Bone marrow (tissue), 2 donors: ENCODE measurements around the gene IGHMBP2.

Source experiments
- DNase-seq, 2 donors: peaks; one replicate each; lab custom pipeline; 2025; lab: John Stamatoyannopoulos, UW

The IGHMBP2 gene

DNA sequence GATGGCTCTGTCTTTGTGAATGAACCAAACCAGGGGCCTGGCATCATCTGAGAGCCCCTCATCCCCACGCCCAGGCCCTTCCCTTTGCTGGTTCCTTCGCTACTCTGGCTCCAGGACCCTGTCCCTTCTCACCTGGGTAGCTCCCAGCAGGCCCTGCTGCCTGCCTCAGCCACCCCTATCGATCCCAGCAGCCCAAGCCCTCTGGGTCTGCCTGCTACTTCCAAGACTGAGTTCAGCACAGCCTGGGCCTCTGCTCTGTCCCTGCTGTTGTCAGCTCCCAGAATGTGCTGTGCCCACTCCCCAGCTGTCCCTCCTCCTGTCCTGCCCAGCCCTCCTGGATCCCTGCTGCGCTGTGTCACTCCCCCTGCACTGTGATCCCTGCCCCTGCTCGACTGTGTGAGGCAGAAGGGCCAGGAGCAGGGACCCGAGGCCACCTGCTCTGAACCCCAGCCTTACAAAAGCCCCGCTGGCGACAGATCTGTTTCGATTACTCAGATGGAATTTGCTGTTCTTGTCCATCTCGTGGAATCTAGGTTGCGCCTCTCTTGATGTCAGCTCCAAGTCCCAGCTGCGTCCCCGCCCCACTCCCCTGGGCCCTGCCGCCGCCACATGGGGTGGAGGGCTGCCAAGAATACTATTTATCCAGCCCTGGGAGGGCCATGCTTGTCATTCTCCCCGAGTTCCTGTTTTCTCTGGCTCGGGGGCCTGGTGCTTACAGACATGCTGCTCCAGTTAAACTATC is 13.0 kb upstream of the IGHMBP2 start:
- DNase-seq, result peak in 1 of 2 donors; percentile 76

DNA sequence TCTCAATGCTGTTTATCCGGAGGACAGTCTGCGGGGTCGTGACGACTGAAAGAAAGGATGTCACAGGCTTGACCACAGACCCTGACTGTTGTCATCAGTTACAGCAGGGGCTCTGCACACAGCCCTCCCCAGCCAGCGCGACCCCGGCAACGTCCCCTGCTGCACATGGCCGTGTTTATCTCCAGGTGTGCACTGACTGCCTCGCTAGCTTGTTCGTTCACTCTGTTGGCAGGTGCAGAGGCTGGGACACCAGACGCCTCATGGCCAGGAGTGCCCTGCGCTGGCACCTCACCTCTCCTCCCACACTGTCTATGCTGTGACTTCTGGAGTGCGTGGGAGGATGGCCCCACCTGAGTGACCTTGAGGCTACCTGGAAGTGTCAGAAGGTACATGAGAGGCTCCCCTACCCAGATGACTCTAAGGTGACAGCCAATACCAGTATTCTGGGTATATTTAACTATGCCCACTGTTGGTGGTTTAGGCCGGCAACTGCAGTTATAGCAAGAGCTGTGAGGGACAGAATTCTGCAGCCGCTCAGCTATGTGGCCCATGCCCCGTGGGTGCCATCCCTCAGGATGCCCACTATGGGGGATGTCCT is 12.2 kb upstream of the IGHMBP2 start:
- DNase-seq, result no peak

GRCh38 chr11:68892576-68892975 is 11.1 kb upstream of the IGHMBP2 start:
- no peak for DNase-seq

- DNase-seq, result no peak
Observed at GRCh38 chr11:68893282-68893681, 10.4 kb upstream of the IGHMBP2 start.

DNA sequence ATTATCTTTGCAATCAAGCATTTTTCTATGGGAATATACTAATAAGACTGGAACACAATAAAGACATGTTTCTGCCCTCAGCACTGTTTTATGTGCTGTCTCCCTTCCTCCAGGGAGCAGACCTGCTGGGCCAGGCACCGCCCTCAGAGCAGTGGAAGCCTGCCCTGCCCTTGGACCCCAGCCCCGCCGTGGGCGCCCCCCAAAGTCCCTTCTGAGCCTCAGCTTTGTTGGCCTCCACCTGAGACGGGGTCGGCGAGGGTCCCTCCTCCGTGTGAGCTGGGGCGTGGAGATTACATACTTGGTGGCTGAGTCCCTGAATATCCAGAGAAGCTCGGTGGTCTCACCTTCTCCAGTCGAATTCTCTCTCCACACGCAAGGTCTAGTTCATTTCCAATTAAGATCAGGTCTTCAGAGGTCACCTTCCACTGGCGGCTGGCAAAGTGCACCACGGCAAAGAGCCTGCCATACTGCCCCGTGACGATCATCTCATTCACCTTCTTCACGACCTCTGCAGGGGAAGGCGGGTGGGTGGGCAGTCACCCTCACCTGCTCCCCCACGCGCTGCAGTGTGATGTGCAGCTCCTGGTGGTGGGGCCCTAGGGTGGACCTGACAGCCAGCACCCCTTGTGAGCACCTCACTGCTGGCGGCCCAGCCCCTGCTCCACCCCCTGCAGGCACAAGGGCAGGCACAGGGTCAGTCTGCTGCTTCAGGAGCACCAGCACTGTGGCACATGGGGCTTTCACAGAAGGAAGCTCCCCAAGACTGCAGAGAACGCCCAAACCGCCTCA is 7.3 kb upstream of the IGHMBP2 start:
- DNase-seq, result no peak

DNA sequence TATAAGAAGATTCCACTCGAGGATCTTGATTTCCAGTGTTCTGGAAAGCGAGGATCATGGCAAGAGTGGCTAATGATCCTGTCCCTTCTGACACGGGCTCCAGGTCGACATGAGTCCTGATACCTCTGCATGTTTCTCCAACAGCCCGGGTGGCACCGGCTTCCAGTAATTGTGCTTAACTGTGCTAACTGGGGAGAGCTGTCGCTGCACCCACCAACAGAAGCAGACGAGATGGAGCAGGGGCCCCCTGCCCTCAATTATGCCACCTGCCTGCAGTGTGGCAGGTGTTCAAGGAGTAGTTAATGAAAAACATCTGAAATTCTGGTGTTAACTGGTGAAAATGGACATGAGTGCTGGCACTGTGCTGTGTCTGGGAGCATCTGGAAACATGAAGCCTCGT is 6.2 kb upstream of the IGHMBP2 start:
- no peak for DNase-seq

DNA sequence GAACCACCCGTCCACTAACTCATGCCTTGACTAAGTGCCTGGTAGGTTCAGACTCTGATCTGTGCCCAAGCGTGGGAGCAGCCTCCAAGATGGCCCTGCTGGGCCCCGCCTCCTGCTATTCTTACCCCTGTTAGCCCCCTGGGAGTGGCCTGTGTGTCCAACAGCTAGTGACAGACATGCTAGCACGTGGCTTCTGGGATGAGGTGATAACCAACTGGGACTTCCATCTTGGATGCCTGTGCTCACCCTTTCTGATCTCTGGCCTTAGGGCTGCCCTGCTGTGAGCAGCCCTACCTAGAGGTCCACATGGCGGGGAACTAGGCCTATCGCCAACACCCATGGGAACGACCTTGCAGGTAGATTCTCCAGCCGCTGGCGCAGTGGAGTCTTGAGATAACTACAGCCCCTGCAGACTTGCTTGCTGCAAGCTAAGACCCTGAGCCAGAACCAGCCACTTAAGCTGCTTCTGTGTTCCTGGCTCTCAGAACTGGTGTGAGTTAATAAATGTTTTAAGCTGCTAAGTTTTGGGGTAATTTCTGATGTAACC is 2.8 kb upstream of the IGHMBP2 start:
- no peak for DNase-seq

DNA sequence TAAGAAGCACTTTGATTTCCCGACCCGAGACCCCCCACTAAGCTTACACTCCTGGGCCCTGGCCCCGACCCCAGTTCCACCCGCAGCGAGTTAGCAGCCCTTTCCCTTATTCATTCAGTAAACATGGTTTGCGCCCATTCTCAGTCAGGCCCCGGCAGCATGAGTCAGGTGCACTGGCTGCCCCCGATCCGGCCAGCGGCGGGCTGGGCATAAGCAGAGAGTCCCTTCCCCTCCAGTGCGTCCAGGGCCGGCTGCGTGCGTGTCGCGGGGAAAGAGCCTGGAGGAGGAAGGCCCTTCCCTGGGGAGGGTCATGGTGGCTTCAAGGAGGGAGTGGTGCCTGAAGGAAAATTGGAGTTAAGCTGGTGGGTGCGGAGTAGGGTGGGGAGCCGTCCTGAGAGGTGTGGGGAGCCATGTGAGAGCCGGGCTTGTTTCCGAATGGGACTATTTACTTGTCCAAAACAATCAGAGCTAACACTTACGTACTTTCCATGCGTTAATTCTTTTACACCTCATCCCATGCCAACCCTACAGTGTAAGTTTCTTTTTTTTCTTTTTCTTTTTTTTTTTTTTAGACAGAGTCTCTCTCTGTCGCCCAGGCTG is 657 bp downstream of the IGHMBP2 start:
- peak in 1 of 2 donors; percentile 44 for DNase-seq

DNA sequence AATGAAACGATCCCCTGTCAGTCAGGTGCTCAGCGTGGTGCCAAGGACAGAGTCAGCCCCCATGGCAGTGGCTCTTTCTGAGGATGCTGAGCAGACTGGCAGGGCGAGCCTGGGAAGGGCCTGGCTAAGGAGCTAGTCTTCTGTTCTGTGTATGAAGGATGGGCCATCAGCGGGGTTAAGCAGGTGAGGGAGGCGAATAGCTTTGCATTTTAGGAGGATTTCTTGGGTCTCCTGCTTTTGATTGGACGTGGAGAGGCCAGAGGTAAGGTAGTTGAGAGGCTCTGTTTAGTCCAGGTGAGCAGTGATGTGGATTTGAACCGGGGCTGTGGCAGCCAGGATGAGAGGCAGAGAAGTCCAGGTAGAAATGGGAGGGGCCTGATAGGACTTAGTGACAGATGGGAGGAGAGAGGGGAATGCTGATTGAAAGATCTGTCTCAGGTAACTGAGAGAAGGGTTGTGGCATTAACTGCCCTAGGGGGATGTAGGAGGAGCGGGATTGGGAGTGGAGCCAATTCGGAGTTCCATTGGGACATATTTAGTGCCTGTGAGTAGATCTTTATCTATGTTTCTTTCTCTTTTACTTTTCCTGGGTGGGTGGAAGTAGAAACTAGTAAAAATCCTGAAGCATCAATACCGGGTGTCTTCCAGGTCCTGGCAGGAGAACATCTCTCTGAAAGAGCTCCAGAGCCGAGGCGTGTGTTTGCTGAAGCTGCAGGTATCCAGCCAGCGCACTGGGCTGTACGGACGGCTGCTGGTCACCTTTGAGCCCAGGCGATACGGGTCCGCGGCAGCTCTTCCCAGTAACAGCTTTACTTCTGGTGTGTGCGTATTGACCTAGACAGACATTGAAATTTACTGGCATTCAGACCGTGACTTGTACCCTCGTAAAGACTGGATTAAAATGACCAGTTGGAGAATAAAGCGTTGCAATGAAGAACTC is 2.0 kb downstream of the IGHMBP2 start:
- no peak for DNase-seq

DNA sequence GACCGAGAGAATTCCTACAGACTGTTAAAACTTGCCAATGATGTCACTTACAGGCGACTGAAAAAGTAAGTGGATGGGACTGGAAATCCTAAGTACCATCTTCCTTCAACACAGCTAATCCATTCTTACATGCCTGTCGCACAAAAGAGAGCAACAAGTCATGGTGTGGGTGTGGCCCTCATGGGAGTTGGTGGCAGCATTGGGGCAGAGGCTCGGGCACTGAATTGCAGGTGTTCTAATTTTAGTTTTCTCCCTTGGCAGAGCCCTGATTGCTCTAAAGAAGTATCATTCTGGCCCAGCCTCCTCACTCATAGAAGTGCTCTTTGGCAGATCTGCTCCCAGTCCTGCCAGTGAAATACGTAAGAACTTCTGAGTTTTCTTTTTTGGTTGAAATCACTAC is 4.6 kb downstream of the IGHMBP2 start:
- no peak for DNase-seq

- no peak for DNase-seq
Observed at GRCh38 chr11:68910965-68911364, 7.3 kb downstream of the IGHMBP2 start.

- no peak for DNase-seq
Observed at GRCh38 chr11:68911731-68912130, 8.0 kb downstream of the IGHMBP2 start.

DNA sequence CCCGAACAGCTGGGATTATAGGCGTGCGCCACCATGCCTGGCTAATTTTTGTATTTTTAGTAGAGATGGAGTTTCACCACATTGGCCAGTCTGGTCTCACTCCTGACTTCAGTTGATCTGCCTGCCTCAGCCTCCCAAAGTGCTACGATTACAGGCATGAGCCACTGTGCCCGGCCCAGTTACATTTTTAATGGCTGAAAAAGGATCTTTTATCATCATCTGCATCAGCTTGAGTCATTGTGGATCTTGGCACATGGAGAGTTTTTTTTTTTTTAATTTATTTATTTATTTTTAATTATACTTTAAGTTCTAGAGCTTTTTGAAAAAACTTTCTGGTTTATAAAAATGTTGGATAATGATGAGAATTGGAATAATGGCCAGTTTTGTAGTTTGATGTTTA is 8.6 kb downstream of the IGHMBP2 start:
- no peak for DNase-seq

- DNase-seq, result no peak
Observed at GRCh38 chr11:68913188-68913587, 9.5 kb downstream of the IGHMBP2 start.

DNA sequence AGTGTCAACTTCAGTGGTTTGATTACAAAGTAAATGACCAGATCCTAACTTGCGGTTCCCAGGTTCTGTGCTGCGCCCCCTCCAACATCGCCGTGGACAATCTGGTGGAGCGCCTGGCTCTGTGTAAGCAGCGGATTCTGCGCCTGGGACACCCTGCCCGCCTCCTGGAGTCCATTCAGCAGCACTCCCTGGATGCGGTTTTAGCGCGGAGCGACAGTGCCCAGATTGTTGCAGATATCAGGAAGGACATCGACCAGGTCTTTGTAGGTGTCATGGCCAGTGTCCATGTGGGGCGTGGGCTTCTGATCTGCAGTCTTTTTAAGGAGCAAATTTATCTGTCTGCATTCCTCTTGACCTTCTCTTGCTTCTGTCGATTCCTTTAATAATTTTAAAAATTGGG is 11.1 kb downstream of the IGHMBP2 start:
- no peak for DNase-seq

- DNase-seq, result no peak
Observed at GRCh38 chr11:68916439-68916838, 12.7 kb downstream of the IGHMBP2 start.

DNA sequence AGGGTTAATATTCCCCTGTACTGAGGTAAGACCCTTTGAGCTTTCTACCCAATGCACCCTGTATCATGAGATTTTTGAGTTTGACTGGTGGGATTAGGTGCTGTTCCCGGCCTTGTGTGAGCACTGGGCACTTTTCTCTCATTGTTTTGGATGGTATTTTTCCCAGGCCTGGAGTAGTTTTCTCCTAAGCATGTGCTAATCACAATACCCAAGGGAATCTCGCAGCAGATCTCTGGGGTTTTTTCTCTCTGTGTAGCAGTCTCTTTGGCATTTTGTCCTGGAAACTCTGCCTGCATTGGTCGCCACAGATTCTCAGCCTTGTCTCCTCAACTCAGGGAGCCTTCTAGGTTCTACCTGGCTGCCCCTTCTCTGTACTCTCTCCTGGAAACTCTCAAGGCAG is 19.9 kb downstream of the IGHMBP2 start:
- no peak for DNase-seq

GRCh38 chr11:68924073-68924925 is 20.6 kb downstream of the IGHMBP2 start:
- DNase-seq, result no peak

GRCh38 chr11:68925611-68926010 is 21.9 kb downstream of the IGHMBP2 start:
- DNase-seq, result no peak
